ENCODE measurements around the gene GAN.

Gene GAN

DNA sequence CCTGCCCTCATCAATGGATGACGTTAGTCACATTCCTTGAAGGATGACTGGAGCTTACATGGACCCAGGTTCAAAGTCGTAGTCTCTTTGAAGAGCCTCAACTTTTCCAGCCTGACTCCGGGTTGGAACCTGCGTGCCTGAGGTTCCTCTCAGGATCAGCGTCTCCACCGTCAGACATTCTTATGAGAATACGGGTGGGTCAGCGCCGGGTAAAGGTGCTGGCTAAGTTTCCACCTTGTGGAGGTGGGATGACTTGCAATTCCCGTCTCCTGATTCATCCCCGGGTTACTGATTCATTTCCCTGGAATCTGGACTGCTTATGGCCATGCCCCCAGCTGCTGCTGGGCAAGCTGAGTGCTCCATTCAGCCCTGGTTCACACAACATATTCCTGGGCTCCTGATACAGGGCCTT, 90.9 kb downstream of the GAN start:
- H3K4me3 ChIP-seq (ENCODE audit: low read depth, low read length): no peak overlapping the region
- TF ChIP-seq, protein P1, sequence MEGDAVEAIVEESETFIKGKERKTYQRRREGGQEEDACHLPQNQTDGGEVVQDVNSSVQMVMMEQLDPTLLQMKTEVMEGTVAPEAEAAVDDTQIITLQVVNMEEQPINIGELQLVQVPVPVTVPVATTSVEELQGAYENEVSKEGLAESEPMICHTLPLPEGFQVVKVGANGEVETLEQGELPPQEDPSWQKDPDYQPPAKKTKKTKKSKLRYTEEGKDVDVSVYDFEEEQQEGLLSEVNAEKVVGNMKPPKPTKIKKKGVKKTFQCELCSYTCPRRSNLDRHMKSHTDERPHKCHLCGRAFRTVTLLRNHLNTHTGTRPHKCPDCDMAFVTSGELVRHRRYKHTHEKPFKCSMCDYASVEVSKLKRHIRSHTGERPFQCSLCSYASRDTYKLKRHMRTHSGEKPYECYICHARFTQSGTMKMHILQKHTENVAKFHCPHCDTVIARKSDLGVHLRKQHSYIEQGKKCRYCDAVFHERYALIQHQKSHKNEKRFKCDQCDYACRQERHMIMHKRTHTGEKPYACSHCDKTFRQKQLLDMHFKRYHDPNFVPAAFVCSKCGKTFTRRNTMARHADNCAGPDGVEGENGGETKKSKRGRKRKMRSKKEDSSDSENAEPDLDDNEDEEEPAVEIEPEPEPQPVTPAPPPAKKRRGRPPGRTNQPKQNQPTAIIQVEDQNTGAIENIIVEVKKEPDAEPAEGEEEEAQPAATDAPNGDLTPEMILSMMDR (IDR thresholded peaks at IDR 0.05; ENCODE audit: borderline replicate concordance, insufficient read depth, low read depth, low read length): no peak

DNA sequence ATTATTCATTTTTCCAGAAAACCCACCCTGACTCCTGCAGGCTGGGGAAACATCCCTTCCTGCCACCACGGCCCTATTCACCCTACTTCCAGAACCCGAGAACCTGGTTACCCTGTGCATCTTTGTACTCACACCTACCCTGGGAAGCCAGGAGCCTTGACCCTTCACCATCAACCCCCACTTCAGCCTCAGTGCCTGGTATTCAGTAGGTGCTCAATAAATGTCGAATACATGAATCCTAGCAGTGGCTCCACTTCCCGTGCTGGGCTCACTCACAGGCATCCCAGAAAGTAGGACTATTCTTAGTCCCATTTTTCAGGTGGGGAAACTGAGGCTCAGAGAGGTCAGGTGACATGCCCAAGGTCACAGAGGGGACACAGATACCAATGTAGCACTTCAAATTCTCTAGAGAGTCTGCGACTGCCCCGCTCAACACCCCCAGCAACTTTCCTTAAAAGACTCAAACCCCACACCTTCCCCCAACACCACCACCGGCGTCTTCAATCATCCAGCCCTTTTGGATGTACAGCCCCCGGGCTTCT, 93.7 kb downstream of the GAN start:
- no peak overlapping the region for H3K4me3 ChIP-seq (ENCODE audit: low read depth, low read length)
- TF ChIP-seq, protein P1 (IDR thresholded peaks at IDR 0.05; ENCODE audit: borderline replicate concordance, insufficient read depth, low read depth, low read length): no peak

DNA sequence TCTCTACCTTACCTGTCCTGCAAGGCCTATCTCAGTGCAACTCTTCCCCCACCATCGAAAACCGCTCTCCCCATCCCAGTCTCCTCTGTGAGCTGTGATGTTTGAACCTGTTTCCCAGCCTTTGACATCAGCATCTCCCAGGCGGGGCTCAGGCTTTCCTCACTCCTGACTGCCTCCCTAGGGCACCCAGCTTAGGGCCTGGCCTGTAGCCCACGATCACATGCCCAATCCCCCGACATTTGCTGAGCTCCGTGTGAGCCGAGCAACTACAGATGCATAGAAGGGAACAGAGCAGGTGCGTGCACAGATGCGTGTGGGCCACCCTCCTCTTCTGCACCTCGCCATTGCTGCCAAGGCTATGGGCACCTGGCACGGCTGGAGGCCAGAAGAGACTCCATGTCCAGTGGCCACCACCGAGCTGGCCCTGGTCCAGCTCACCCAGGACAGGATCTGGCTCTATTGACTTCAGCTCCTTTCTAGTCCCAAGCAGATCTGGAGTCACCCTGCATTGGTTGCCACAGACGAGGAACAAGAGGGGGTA, 94.3 kb downstream of the GAN start:
- H3K4me3 ChIP-seq (ENCODE audit: low read depth, low read length): no peak overlapping the region
- TF ChIP-seq, protein P1 (IDR thresholded peaks at IDR 0.05; ENCODE audit: borderline replicate concordance, insufficient read depth, low read depth, low read length): no peak

DNA sequence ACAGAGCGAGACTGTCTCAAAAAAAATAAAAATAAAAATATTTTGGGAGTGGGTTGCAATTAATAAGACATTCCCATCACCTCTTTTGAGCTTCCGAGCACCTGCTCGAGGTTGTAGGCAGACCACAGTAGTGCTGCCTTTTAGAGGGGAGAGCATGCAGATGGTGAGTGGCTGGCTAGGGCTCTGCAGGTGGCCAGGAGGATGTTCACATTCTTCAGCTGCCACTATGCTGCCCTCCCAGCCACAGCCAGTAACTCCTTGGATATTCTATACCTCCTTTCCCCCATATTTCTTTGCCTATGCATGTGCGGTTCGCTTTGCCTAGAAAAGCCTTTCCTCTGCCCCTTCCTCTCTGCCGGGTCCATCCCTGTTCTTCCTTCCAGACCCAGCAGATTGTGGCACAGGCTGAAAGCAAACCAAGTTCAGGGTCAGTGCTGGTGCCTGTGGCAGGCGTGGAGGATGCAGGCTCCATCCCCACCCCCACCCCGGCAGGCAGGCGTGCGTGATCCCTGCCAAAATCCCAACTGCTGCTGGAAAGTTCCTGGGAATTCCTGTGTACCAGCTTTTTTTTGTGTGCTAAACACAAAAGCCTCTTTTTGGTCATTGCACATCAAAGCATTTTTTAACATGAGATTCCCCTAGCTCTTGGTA, 96.0 kb downstream of the GAN start:
- H3K4me3 ChIP-seq (ENCODE audit: low read depth, low read length): no peak overlapping the region
- TF ChIP-seq, protein P1 (IDR thresholded peaks at IDR 0.05; ENCODE audit: borderline replicate concordance, insufficient read depth, low read depth, low read length): no peak

DNA sequence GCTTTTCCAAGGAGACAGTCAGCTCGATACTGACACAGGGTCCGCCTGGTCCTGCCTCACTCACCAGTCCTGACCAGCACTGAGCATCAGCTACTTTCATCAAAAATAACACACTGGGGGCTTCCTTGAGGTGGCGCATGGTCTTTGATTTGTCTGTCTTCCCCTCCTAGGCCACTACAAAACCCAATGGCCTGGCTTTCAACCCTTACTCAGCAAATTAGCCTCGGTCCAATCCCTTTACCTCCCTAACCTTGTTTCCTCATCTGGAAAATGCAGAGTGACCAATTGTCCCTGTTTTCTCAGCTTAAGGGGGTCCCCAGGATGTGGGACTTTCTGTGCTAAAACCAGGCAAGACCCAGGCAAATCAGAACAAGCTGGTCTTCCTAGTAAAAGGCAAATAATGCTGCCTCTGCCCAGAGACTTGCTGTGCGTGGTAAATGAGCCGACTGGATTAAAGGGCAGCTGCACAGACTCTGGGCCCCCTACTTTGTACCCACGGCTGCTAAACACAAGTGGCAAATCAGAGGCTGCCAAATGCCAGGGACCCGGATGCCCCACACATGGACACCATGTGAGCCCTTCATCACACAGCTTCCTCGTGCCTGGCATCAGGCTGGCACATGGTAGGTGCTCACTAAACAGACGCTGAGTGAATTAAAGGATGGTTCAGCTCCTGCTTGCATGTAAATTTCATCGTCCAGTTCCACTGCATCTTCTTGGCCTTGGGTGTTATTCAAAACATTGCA, 98.7 kb downstream of the GAN start:
- TF ChIP-seq, protein P1 (IDR thresholded peaks at IDR 0.05; ENCODE audit: borderline replicate concordance, insufficient read depth, low read depth, low read length): no peak
- H3K4me3 ChIP-seq (ENCODE audit: low read depth, low read length): no peak overlapping the region

DNA sequence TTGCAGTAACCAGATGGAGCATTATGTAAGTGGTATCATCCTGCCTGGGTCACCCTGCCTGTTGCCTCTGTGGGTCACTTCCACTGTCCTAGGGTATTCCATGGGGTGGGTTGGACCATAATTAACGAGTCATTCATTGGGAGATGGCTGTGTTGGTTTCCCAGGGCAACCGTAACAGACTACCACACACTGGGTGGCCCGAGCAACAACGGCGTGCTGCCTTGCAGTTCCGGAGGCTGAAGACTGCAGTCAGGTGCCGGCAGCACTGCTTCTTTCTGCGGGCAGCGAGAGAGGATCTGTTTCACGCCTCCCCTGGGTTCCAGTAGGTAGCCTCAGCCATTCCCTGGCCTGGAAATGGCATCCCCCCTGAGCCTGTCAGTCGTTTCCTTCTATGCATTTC, 101.0 kb downstream of the GAN start:
- H3K4me3 ChIP-seq (ENCODE audit: low read depth, low read length): no peak overlapping the region
- TF ChIP-seq, protein P1 (IDR thresholded peaks at IDR 0.05; ENCODE audit: borderline replicate concordance, insufficient read depth, low read depth, low read length): no peak
